Measurements from ENCODE around the gene ARPC3. TPM values are rescaled to one million over a fixed set of nuclear protein-coding genes. Genes with fewer than 3 reads are reported as not detected.
A peak's percentile ranks its signal among the peaks of the same experiment; 100 is the strongest.
"Not testable (repeated sequence)": the region's sequence is repeated elsewhere in the genome, so short reads cannot be mapped to it uniquely, and the experiment has no call there.

Gene ARPC3
- total RNA-seq, 4 donors from 2014 or later: 27.9 to 429 (median 262) TPM

DNA sequence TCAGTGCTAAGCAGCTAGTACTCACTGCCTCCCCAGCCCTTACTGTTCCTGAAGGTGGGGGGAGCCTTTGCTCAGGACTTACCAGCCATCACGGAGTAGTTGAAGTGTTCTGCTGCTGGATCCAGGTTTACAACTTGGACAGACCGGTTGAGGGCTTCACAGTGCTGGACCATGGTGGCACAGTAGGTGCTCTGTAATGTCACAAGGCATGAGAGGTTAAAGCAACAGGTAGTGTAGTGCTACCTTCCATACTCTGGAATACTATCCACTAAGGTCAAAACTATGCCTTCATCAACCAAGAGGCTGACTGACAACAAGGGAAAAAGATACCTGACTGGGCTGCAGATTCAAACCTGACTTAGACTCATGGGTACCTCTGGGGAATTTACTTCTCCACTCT, 14.9 kb upstream of the ARPC3 start:
- in situ Hi-C loops (cut with MboI; ENCODE audit: low pct_ligation_motif_present in 1 of 4, low pct_unique_long_range_greater_than_20kb in 1 of 4, low sequenced_read_pairs in 3 of 4) (loop anchor here in 2 of 4 donors (25.0 kb wide), 2 partner anchors 272 to 372 kb away; partner anchors contain the start of genes CCDC63 (in 2 of the 2) and PPP1CC (in 1 of the 2)), intact Hi-C loops (cut with DNase I; ENCODE audit: low total_unique reads) (no loop called here)
- TF ChIP-seq POLR2AphosphoS5 (IDR thresholded peaks at IDR 0.05): no peak
- no peak for TF ChIP-seq EP300 (IDR thresholded peaks at IDR 0.05; ENCODE audit: low read depth)
- TF ChIP-seq POLR2A (IDR thresholded peaks at IDR 0.05): no peak
- DNase-seq: no peak
- 90% methylated on average over 2 of the region's 2 CpGs; no CpG with 5 or more reads in 1 of the 2 donors for WGBS, 2 donors (ENCODE audit: low coverage in 1 of 2)
- H3K27me3 ChIP-seq: no peaks in the 10 kb centered on the region
- H3K4me1 ChIP-seq: peaks cover 8 to 33% (median 24%) of the 10 kb centered on the region in 4 donors
- no peaks in the 10 kb centered on the region for H3K9me3 ChIP-seq
- no peak overlapping the region for H3K4me3 ChIP-seq
- H3K36me3 ChIP-seq: peaks cover 0 to 8% (median 2%) of the 10 kb centered on the region in 4 donors
- no peak overlapping the region for H3K27ac ChIP-seq

DNA sequence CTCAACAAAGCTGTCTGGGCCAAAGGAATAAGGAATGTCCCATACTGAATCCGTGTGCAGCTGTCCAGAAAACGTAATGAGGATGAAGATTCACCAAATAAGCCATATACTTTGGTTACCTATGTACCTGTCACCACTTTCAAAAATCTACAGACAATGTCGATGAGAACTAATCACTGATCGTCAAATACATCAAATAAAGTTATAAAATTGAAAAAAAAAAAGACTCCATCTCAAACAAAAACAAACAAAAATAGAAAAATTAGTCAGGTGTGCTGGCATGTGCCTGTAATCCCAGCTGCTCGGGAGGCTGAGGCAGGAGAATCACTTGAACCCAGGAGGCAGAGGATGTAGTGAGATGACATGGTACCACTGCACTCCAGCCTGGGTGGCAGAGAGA, 11.1 kb upstream of the ARPC3 start:
- not testable (repeated sequence) for H3K36me3 ChIP-seq
- 85 to 88% methylated on average over 5 of the region's 5 CpGs for WGBS, 2 donors (ENCODE audit: low coverage in 1 of 2)

DNA sequence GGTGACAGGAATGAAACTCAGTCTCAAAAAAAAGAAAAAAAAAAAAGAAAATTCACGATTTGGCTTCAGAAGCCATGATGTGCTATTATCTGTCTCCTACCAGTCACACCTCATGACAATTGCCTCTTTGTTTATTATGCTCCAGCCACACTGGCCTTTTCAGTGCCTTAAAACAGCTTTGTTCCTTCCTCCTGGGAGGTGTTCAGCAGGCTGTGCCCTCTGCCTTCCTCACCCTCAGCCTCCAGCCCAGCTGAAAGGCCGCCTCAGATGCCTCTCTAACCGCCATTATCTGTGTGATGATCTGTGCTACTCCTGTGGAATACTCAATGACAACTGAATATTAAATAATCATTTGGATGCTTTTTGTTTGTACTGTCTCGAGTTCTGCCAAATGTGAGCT, 8.6 kb upstream of the ARPC3 start:
- no peaks in the 10 kb centered on the region for H3K9me3 ChIP-seq
- no peak overlapping the region for H3K4me3 ChIP-seq
- WGBS, 2 donors (ENCODE audit: low coverage in 1 of 2): 86 to 93% methylated on average over 3 to 4 of the region's 4 CpGs
- no peaks in the 10 kb centered on the region for H3K4me1 ChIP-seq
- no peak for DNase-seq
- H3K27ac ChIP-seq: no peak overlapping the region
- in situ Hi-C loops (cut with MboI; ENCODE audit: low pct_ligation_motif_present in 1 of 4, low pct_unique_long_range_greater_than_20kb in 1 of 4, low sequenced_read_pairs in 3 of 4) (loop anchor here in 2 of 4 donors (10.0 to 25.0 kb wide), 4 partner anchors 46 to 379 kb away; partner anchors contain the start of genes CCDC63 (in 2 of the 2), PPP1CC (in 1 of the 2), RAD9B (in 1 of the 2) and VPS29 (in 1 of the 2)), intact Hi-C loops (cut with DNase I; ENCODE audit: low total_unique reads) (no loop called here)
- peaks cover 0 to 8% (median 2%) of the 10 kb centered on the region in 4 donors for H3K36me3 ChIP-seq
- TF ChIP-seq POLR2A (IDR thresholded peaks at IDR 0.05) (no peak), POLR2AphosphoS5 (IDR thresholded peaks at IDR 0.05) (no peak)
- TF ChIP-seq, protein P1, sequence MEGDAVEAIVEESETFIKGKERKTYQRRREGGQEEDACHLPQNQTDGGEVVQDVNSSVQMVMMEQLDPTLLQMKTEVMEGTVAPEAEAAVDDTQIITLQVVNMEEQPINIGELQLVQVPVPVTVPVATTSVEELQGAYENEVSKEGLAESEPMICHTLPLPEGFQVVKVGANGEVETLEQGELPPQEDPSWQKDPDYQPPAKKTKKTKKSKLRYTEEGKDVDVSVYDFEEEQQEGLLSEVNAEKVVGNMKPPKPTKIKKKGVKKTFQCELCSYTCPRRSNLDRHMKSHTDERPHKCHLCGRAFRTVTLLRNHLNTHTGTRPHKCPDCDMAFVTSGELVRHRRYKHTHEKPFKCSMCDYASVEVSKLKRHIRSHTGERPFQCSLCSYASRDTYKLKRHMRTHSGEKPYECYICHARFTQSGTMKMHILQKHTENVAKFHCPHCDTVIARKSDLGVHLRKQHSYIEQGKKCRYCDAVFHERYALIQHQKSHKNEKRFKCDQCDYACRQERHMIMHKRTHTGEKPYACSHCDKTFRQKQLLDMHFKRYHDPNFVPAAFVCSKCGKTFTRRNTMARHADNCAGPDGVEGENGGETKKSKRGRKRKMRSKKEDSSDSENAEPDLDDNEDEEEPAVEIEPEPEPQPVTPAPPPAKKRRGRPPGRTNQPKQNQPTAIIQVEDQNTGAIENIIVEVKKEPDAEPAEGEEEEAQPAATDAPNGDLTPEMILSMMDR (IDR thresholded peaks at IDR 0.05): no peak
- no peaks in the 10 kb centered on the region for H3K27me3 ChIP-seq

More for the DNA sequence above, 11.1 kb upstream of the ARPC3 start:
- H3K9me3 ChIP-seq; H3K27me3 ChIP-seq; intact Hi-C loops (cut with DNase I; ENCODE audit: low total_unique reads); H3K27ac ChIP-seq; H3K4me1 ChIP-seq; H3K4me3 ChIP-seq; DNase-seq: not testable (repeated sequence)
- in situ Hi-C loops (cut with MboI; ENCODE audit: low pct_ligation_motif_present in 1 of 4, low pct_unique_long_range_greater_than_20kb in 1 of 4, low sequenced_read_pairs in 3 of 4): loop anchor here in 2 of 4 donors (25.0 kb wide), 2 partner anchors 276 to 376 kb away; partner anchors contain the start of genes CCDC63 (in 2 of the 2) and PPP1CC (in 1 of the 2)

DNA sequence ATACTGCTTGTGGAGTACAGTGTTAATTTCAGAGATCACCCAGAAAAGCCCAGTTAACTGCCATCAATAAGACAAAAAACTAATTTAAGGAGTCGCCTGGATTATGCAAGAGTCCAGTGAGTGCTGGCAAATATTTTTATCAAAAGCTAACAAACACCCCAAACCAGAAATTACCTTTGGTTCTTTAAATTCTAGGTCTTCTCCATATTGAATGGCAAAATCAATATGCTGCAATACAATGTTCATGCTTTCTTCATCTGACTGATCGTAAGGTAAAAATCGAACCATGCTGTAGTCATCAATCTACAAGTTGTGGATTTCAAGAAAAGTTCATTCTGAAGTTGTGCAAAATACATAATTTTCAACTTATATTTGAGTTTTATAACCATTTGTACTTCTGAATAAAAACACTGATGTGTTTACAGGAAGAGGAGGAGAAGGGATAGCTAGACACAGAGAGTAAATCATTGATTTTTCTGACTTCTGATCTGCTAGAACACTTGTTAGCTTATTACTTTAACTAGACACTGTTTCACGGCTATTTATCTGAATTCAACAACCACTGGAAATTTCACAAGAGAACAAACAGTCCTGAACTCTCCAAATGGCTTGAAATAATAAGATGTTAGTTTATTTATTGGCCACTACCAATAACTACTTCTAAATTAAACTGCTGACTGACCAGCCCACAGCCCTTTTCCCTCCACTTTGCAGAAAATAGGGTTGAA, 3.6 kb upstream of the ARPC3 start:
- WGBS, 2 donors (ENCODE audit: low coverage in 1 of 2): 87 to 92% methylated on average over 4 of the region's 4 CpGs
- Histone ChIP-seq H3K4me1 (peaks cover 0 to 10% (median 8%) of the 10 kb centered on the region in 4 donors), H3K4me3 (no peak overlapping the region), H3K9me3 (no peaks in the 10 kb centered on the region), H3K27ac (no peak overlapping the region), H3K27me3 (no peaks in the 10 kb centered on the region), H3K36me3 (peaks cover 0 to 7% (median 2%) of the 10 kb centered on the region in 4 donors)
- TF ChIP-seq EP300 (IDR thresholded peaks at IDR 0.05; ENCODE audit: low read depth) (no peak), POLR2AphosphoS5 (IDR thresholded peaks at IDR 0.05) (no peak), POLR2A (IDR thresholded peaks at IDR 0.05) (no peak)
- TF ChIP-seq, protein P1 (IDR thresholded peaks at IDR 0.05): no peak
- DNase-seq: no peak
- in situ Hi-C loops (cut with MboI; ENCODE audit: low pct_ligation_motif_present in 1 of 4, low pct_unique_long_range_greater_than_20kb in 1 of 4, low sequenced_read_pairs in 3 of 4): loop anchor here in 2 of 4 donors (10.0 to 25.0 kb wide), 4 partner anchors 51 to 384 kb away; partner anchors contain the start of genes CCDC63 (in 2 of the 2), PPP1CC (in 1 of the 2), RAD9B (in 1 of the 2) and VPS29 (in 1 of the 2)
- intact Hi-C loops (cut with DNase I; ENCODE audit: low total_unique reads): loop anchor here (5.0 kb wide), 1 partner anchor 149 kb away; no protein-coding TSS in a partner anchor

DNA sequence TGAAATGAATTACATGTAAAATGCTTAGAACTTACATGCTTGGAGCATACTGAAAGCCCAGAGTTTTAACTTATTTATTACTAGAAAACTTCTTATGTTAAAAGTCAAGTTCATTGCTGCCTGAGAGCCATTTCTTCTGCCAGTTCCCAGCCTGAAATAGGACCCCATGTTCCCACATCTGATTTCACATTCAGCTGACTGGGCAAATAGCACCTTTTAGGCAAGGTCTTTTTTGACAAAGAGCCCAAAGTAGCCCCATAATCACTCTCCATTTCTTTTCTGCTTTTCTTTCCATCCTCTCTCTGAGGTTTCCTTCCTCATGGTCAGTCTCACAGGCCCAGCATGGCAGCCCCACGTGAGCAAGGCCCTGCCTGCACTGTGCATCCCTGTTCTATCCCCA, 1.1 kb upstream of the ARPC3 start:
- no peak for DNase-seq
- Histone ChIP-seq H3K27me3 (no peaks in the 10 kb centered on the region), H3K4me3 (no peak overlapping the region), H3K4me1 (peaks cover 4 to 27% (median 17%) of the 10 kb centered on the region in 4 donors), H3K36me3 (peaks cover 0 to 7% (median 2%) of the 10 kb centered on the region in 4 donors), H3K27ac (peak overlapping the region in 1 of 4 donors; percentile 99), H3K9me3 (no peaks in the 10 kb centered on the region)
- 75% methylated on average over 1 of the region's 1 CpG; no CpG with 5 or more reads in 1 of the 2 donors for WGBS, 2 donors (ENCODE audit: low coverage in 1 of 2)
- intact Hi-C loops (cut with DNase I; ENCODE audit: low total_unique reads): loop anchor here (5.0 kb wide), 1 partner anchor 151 kb away; no protein-coding TSS in a partner anchor
- no peak for TF ChIP-seq POLR2AphosphoS5 (IDR thresholded peaks at IDR 0.05)
- TF ChIP-seq EP300 (IDR thresholded peaks at IDR 0.05; ENCODE audit: low read depth): no peak
- no peak for TF ChIP-seq POLR2A (IDR thresholded peaks at IDR 0.05)
- TF ChIP-seq, protein P1 (IDR thresholded peaks at IDR 0.05): no peak
- in situ Hi-C loops (cut with MboI; ENCODE audit: low pct_ligation_motif_present in 1 of 4, low pct_unique_long_range_greater_than_20kb in 1 of 4, low sequenced_read_pairs in 3 of 4): loop anchor here in 2 of 4 donors (10.0 to 25.0 kb wide), 4 partner anchors 54 to 386 kb away; partner anchors contain the start of genes CCDC63 (in 2 of the 2), PPP1CC (in 1 of the 2), RAD9B (in 1 of the 2) and VPS29 (in 1 of the 2)
